HepG2 (cell line): Measurements from ENCODE around the gene SH3BP2. TPM values are rescaled to one million over a fixed set of nuclear protein-coding genes. Genes with fewer than 3 reads are reported as not detected.

Experiments used
- DPF2 ChIP-seq: sonication (generic); formaldehyde crosslinking; IDR thresholded peaks from 2 replicates; pipeline ENCODE4 v1.4.0; 2020; ENCODE audit warnings: mild to moderate bottlenecking, low read depth, missing genetic modification reagents, borderline replicate concordance
- HNF4G ChIP-seq, 2 experiments: sonication (generic) in 1 of 2; formaldehyde crosslinking in 1 of 2; IDR thresholded peaks; 2 replicates each; pipeline versions ENCODE4 v1.4.0 to v1.6.1; 2011 to 2020; ENCODE audit warnings: borderline replicate concordance in 2 of 2, low read depth in 2 of 2, mild to moderate bottlenecking in 2 of 2, low read length in 1 of 2, missing genetic modification reagents in 1 of 2, moderate library complexity in 1 of 2
- IRF2 ChIP-seq: IDR thresholded peaks from 2 replicates; pipeline ENCODE4 v1.6.1; 2018; ENCODE audit warnings: missing genetic modification reagents, missing compliant biosample characterization
- NBN ChIP-seq: fragments of 450-650 bp; conservative IDR thresholded peaks from 2 replicates; pipeline ENCODE4 v1.6.1; 2017
- THRA ChIP-seq: sonication (generic); formaldehyde crosslinking; IDR thresholded peaks from 2 replicates; pipeline ENCODE4 v1.4.0; 2020; ENCODE audit warnings: missing genetic modification reagents, borderline replicate concordance
- ZBTB4 ChIP-seq: sonication (generic); formaldehyde crosslinking; IDR thresholded peaks from 2 replicates; pipeline ENCODE4 v1.4.0; 2020; ENCODE audit warnings: missing genetic modification reagents, mild to moderate bottlenecking, borderline replicate concordance
- ZNF430 ChIP-seq: sonication (generic); formaldehyde crosslinking; IDR thresholded peaks from 2 replicates; pipeline ENCODE4 v1.9.0; 2021; ENCODE audit warnings: mild to moderate bottlenecking, missing genetic modification reagents
- ZNF652 ChIP-seq: IDR thresholded peaks from 2 replicates; pipeline ENCODE4 v1.6.1; 2016; ENCODE audit warnings: low read depth, borderline replicate concordance
- polyA plus RNA-seq, 8 experiments: library from polyadenylated mRNA; depleted of rRNA in 3 of 8; stranded (reverse) in 7 of 8; unstranded in 1 of 8; fragments of >200 nt; fragmentation: Illumina TruSeq in 4 of 8; extraction: Trizol in 4 of 8; gene quantifications; 2 replicates each; pipeline versions ENCODE4 v1.2.1 to v1.2.3, GENCODE V29; 2011 to 2016; ENCODE audit warnings: low read depth in 4 of 8, missing spikeins in 1 of 8, mixed read lengths in 1 of 8; ENCODE audit not compliant: insufficient read depth in 1 of 8
- total RNA-seq, 5 experiments: library from RNA; depleted of rRNA; stranded (reverse); fragments of >200 nt; fragmentation: Illumina TruSeq; extraction: Trizol; gene quantifications; 2 replicates each; pipeline ENCODE4 v1.2.3, GENCODE V29; 2016; ENCODE audit warnings: low read depth in 1 of 5

SH3BP2 gene
- total and polyA plus RNA-seq, 2 of the 13 experiments (the other 11 are each of a cell fraction or from before 2014, with no cell fraction given) = 16.9 to 34.5 TPM

DNA sequence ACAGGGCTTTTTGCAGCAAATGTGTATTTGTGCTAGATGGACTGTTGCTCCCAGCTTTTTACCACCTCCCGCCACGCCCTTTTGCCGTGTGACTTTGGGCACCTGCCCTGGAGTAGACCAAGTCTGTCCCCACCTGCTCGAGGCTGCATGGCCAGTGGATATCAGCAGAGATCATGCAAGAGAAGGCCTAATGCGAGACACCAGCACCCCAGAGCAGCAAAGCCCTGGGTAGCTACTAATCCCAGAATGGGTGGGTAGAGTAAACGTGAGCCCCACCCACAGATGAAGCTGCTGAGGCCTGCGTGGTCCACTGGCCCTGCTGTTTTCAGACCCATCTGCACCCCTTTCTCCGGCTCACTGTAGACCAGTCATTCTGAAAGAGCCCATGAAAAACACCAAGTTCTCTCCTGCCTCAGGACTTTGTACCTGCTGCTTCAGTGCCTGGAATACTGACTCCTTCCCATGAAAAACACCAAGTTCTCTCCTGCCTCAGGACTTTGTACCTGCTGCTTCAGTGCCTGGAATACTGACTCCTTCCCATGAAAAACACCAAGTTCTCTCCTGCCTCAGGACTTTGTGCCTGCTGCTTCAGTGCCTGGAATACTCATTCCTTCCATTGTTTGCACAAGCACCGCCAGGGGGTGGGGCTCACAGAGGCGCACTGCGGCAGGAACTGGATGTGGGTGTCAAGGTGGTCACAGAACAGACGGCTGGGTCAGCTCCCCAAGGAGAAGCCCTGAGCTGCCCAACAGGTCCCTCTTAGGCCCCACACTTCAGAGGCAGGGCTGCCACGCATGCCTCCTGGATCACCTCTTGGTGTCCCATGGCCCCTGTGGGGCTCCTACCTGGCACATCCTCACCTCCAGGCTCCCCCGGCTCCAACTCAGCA is 31.6 kb upstream of the SH3BP2 start (continued):
- TF ChIP-seq ZNF652 = no peak
- peak; percentile 75; the same call in 1 of the 2 replicates for TF ChIP-seq THRA (CRISPR knock-in tag)
- TF ChIP-seq HNF4G (IDR thresholded peaks at IDR 0.05; ENCODE audit: borderline replicate concordance, low read depth, low read length) = peak; percentile 64
- TF ChIP-seq HNF4G (CRISPR knock-in tag; IDR thresholded peaks at IDR 0.05; ENCODE audit: borderline replicate concordance, low read depth) = peak; percentile 72; the same call in 1 of the 2 replicates
- peak; percentile 73; the same call in 1 of the 2 replicates for TF ChIP-seq DPF2 (CRISPR knock-in tag)
- no peak for TF ChIP-seq ZBTB4 (CRISPR knock-in tag)
- TF ChIP-seq NBN = no peak
- TF ChIP-seq ZNF430 = peak; percentile 55; the same call in 1 of the 2 replicates
- TF ChIP-seq IRF2 (CRISPR knock-in tag) = peak; percentile 49; the same call in 1 of the 2 replicates
